Astrocyte of the cerebellum (primary cell): ENCODE measurements around the gene AMER2.
"Not testable (repeated sequence)": the region's sequence is repeated elsewhere in the genome, so short reads cannot be mapped to it uniquely, and the experiment has no call there.

Source experiments
- DNase-seq: peaks from one replicate; pipeline ENCODE4 v3.0.0-alpha.2; 2011; ENCODE audit warnings: low read depth
- H3K4me3 ChIP-seq: 2 replicates; pipeline ENCODE4 v1.5.1; 2011; ENCODE audit warnings: mild to moderate bottlenecking, low read depth, low read length, moderate library complexity
- CTCF ChIP-seq: IDR thresholded peaks from 2 replicates; pipeline ENCODE4 v1.5.1; 2012; ENCODE audit warnings: low read length, low read depth, moderate library complexity, mild to moderate bottlenecking; ENCODE audit errors: missing control alignments
- in situ Hi-C: cut with HindIII; loops from 2 replicates; pipeline ENCODE4 v1.10.0; 2017; ENCODE audit warnings: low sequenced_read_pairs

AMER2 gene

GRCh38 chr13:25165663-25166062, 6.4 kb downstream of the AMER2 start:
- TF ChIP-seq CTCF, result no peak
- in situ Hi-C loops, result no loop called here
- no peak for DNase-seq
- no peak overlapping the region for H3K4me3 ChIP-seq

- DNase-seq, H3K4me3 ChIP-seq, in situ Hi-C loops: not testable (repeated sequence)
Measured at GRCh38 chr13:25165163-25165562, 6.9 kb downstream of the AMER2 start.

GRCh38 chr13:25157681-25158080, 14.4 kb downstream of the AMER2 start:
- DNase-seq, result no peak
- TF ChIP-seq CTCF, result no peak

GRCh38 chr13:25153736-25154135, 18.4 kb downstream of the AMER2 start:
- no peak overlapping the region for H3K4me3 ChIP-seq
- no peak for DNase-seq
- in situ Hi-C loops, result no loop called here
- TF ChIP-seq CTCF, result no peak

More at GRCh38 chr13:25157681-25158080, 14.4 kb downstream of the AMER2 start:
- no peak overlapping the region for H3K4me3 ChIP-seq
- in situ Hi-C loops, result no loop called here

- in situ Hi-C loops, result no loop called here
- no peak for DNase-seq
- no peak overlapping the region for H3K4me3 ChIP-seq
- TF ChIP-seq CTCF, result no peak
Measured at GRCh38 chr13:25151626-25152195, 20.4 kb downstream of the AMER2 start.

- TF ChIP-seq CTCF, result no peak
- H3K4me3 ChIP-seq, result no peak overlapping the region
- DNase-seq, result no peak
- in situ Hi-C loops, result no loop called here
Measured at GRCh38 chr13:25149711-25150110, 22.4 kb downstream of the AMER2 start.

GRCh38 chr13:25148402-25148771, 23.7 kb downstream of the AMER2 start:
- no peak overlapping the region for H3K4me3 ChIP-seq
- in situ Hi-C loops, result no loop called here
- TF ChIP-seq CTCF, result no peak
- DNase-seq, result no peak
